Thyroid gland (tissue), 4 donors: ENCODE data around the gene WSB2. TPM values are rescaled to one million over a fixed set of nuclear protein-coding genes. Genes with fewer than 3 reads are reported as not detected.

ENCODE experiments used
- DNase-seq, 2 donors: peaks; one replicate each; pipeline ENCODE4 v3.0.0-alpha.2; 2019
- H3K27ac ChIP-seq, 3 donors: fragments of 200-600 bp; sonication (generic); 1 replicate in 2 of 3; 2 replicates in 1 of 3; pipeline ENCODE4 v1.5.1; 2016 to 2019; ENCODE audit warnings: mild to moderate bottlenecking in 1 of 3, moderate library complexity in 1 of 3
- H3K27me3 ChIP-seq: fragments of 200-600 bp; sonication (generic); one replicate; pipeline ENCODE4 v1.5.1; 2019
- H3K36me3 ChIP-seq, 2 donors: fragments of 200-600 bp; sonication (generic); one replicate each; pipeline ENCODE4 v1.5.1; 2016 to 2019
- H3K4me1 ChIP-seq, 2 donors: fragments of 200-600 bp; sonication (generic); one replicate each; pipeline ENCODE4 v1.5.1; 2017 to 2019
- H3K4me3 ChIP-seq, 3 donors: fragments of 200-600 bp; sonication (generic); replicated peaks in 1 of 3; 1 replicate in 2 of 3; 2 replicates in 1 of 3; pipeline ENCODE4 v1.5.1; 2016; ENCODE audit warnings: mild to moderate bottlenecking in 1 of 3
- H3K9me3 ChIP-seq: fragments of 200-600 bp; sonication (generic); one replicate; pipeline ENCODE4 v1.5.1; 2017
- CTCF ChIP-seq, 6 experiments: fragments of 200-600 bp in 3 of 6; fragments of 450-650 bp in 3 of 6; sonication (generic) in 3 of 6; IDR thresholded peaks; one replicate each; pipeline ENCODE4 v1.5.1; 2016 to 2019; ENCODE audit warnings: antibody characterized with exemption in 6 of 6, mild to moderate bottlenecking in 2 of 6, inconsistent platforms in 1 of 6, moderate library complexity in 1 of 6
- POLR2A ChIP-seq, 2 donors: fragments of 450-650 bp; IDR thresholded peaks; one replicate each; pipeline ENCODE4 v1.6.1; 2017; ENCODE audit warnings: antibody characterized with exemption in 2 of 2, mild to moderate bottlenecking in 2 of 2, moderate library complexity in 1 of 2
- WGBS, 2 donors: methylation state at CpG; one replicate each; pipeline ENCODE4 v1.1.5; 2017; 5-methylcytosine and 5-hydroxymethylcytosine counted together
- intact Hi-C: fragments of 100-400 bp; cut with DNase I; formaldehyde crosslinking; loops from one replicate; pipeline ENCODE4 v1.15.1; 2023
- total RNA-seq, 4 donors: library from RNA; depleted of rRNA; stranded (reverse); fragments of >200 nt; gene quantifications; one replicate each; pipeline ENCODE4 v1.2.3, GENCODE V29; 2016

The WSB2 gene
- total RNA-seq, 4 donors from 2014 or later: 64.6 to 97.0 (median 86.0) TPM

GRCh38 chr12:118058881-118059280 is 2.1 kb downstream of the WSB2 start:
- intact Hi-C loops: no loop called here
- no peak for DNase-seq
- Histone ChIP-seq H3K9me3 (no peaks in the 10 kb centered on the region), H3K4me1 (peaks cover 33 to 46% of the 10 kb centered on the region in 2 donors), H3K27ac (no peak overlapping the region), H3K4me3 (no peak overlapping the region), H3K27me3 (no peaks in the 10 kb centered on the region), H3K36me3 (no peaks in the 10 kb centered on the region)
- TF ChIP-seq CTCF (IDR thresholded peaks at IDR 0.05) (no peak), POLR2A (IDR thresholded peaks at IDR 0.05) (no peak)
- 90 to 95% methylated on average over 8 of the region's 8 CpGs for WGBS, 2 donors

- H3K4me1 ChIP-seq: peaks cover 29 to 51% of the 10 kb centered on the region in 2 donors
- no peak overlapping the region for H3K27ac ChIP-seq
- intact Hi-C loops: no loop called here
- no peak overlapping the region for H3K4me3 ChIP-seq
- 96 to 97% methylated on average over 7 of the region's 7 CpGs for WGBS, 2 donors
- no peaks in the 10 kb centered on the region for H3K9me3 ChIP-seq
- no peaks in the 10 kb centered on the region for H3K36me3 ChIP-seq
- no peak for TF ChIP-seq CTCF (IDR thresholded peaks at IDR 0.05)
- TF ChIP-seq POLR2A (IDR thresholded peaks at IDR 0.05): no peak
- H3K27me3 ChIP-seq: no peaks in the 10 kb centered on the region
- no peak for DNase-seq
Observed at GRCh38 chr12:118058227-118058626, 2.8 kb downstream of the WSB2 start.

GRCh38 chr12:118055865-118056773 is 4.9 kb downstream of the WSB2 start:
- peaks cover 35 to 64% of the 10 kb centered on the region in 2 donors for H3K4me1 ChIP-seq
- H3K27ac ChIP-seq: peak overlapping the region; percentile 36 to 75 (median 67)
- intact Hi-C loops: no loop called here

GRCh38 chr12:118055144-118055557 is 5.8 kb downstream of the WSB2 start:
- intact Hi-C loops: no loop called here
- DNase-seq: peak; percentile 75 to 81
- 46 to 58% methylated on average over 2 of the region's 2 CpGs for WGBS, 2 donors

More at GRCh38 chr12:118055865-118056773, 4.9 kb downstream of the WSB2 start:
- Histone ChIP-seq H3K36me3 (peaks cover 4 to 11% of the 10 kb centered on the region in 2 donors), H3K4me3 (no peak overlapping the region), H3K27me3 (no peaks in the 10 kb centered on the region), H3K9me3 (no peaks in the 10 kb centered on the region)
- TF ChIP-seq POLR2A (IDR thresholded peaks at IDR 0.05) (no peak), CTCF (IDR thresholded peaks at IDR 0.05) (no peak)
- 85 to 86% methylated on average over 13 of the region's 13 CpGs for WGBS, 2 donors
- no peak for DNase-seq

More at GRCh38 chr12:118055144-118055557, 5.8 kb downstream of the WSB2 start:
- peaks cover 5 to 19% of the 10 kb centered on the region in 2 donors for H3K36me3 ChIP-seq
- no peaks in the 10 kb centered on the region for H3K27me3 ChIP-seq
- TF ChIP-seq CTCF (IDR thresholded peaks at IDR 0.05) (peak in 5 of 6 experiments; percentile 51 to 79 (median 66)), POLR2A (IDR thresholded peaks at IDR 0.05) (no peak)
- H3K9me3 ChIP-seq: no peaks in the 10 kb centered on the region
- H3K4me1 ChIP-seq: peaks cover 34 to 64% of the 10 kb centered on the region in 2 donors
- H3K27ac ChIP-seq: peak overlapping the region in 2 of 3 donors; percentile 67 to 75
- no peak overlapping the region for H3K4me3 ChIP-seq
